HG02943 (cell line): ENCODE results near the gene WRNIP1.
"Not testable (repeated sequence)": the region's sequence is repeated elsewhere in the genome, so short reads cannot be mapped to it uniquely, and the experiment has no call there.

ENCODE experiments used
- ATAC-seq: cut with Tn5 transposase; IDR thresholded peaks from one replicate; pipeline ENCODE4 v1.9.1; 2021; ENCODE audit warnings: mild to moderate bottlenecking, low read depth, moderate library complexity; ENCODE audit not compliant: unreplicated experiment

WRNIP1 gene

GRCh38 chr6:2760882-2761842 is 4.0 kb upstream of the WRNIP1 start:
- no peak for ATAC-seq

GRCh38 chr6:2762868-2763267 is 2.3 kb upstream of the WRNIP1 start:
- ATAC-seq, result not testable (repeated sequence)

GRCh38 chr6:2763345-2763841 is 1.8 kb upstream of the WRNIP1 start:
- no peak for ATAC-seq

- no peak for ATAC-seq
Measured at GRCh38 chr6:2763876-2764540, 1.2 kb upstream of the WRNIP1 start.

- ATAC-seq, result peak; percentile 62
Measured at GRCh38 chr6:2764610-2765165, 505 bp upstream of the WRNIP1 start.

GRCh38 chr6:2765896-2766766 is 938 bp downstream of the WRNIP1 start:
- ATAC-seq, result peak; percentile 1

GRCh38 chr6:2766767-2767656 is 1.8 kb downstream of the WRNIP1 start:
- no peak for ATAC-seq

GRCh38 chr6:2767657-2768524 is 2.7 kb downstream of the WRNIP1 start:
- ATAC-seq, result no peak

GRCh38 chr6:2768696-2769095 is 3.5 kb downstream of the WRNIP1 start:
- ATAC-seq, result no peak

GRCh38 chr6:2770171-2770570 is 5.0 kb downstream of the WRNIP1 start:
- ATAC-seq, result no peak

GRCh38 chr6:2771079-2771478 is 5.9 kb downstream of the WRNIP1 start:
- ATAC-seq, result no peak

- no peak for ATAC-seq
Measured at GRCh38 chr6:2772840-2773239, 7.6 kb downstream of the WRNIP1 start.

- no peak for ATAC-seq
Measured at GRCh38 chr6:2773449-2773848, 8.3 kb downstream of the WRNIP1 start.

- ATAC-seq, result no peak
Measured at GRCh38 chr6:2775003-2775402, 9.8 kb downstream of the WRNIP1 start.

GRCh38 chr6:2777249-2777648 is 12.1 kb downstream of the WRNIP1 start:
- no peak for ATAC-seq

GRCh38 chr6:2780102-2780737 is 15.0 kb downstream of the WRNIP1 start:
- ATAC-seq, result no peak

- ATAC-seq, result no peak
Measured at GRCh38 chr6:2781685-2782355, 16.6 kb downstream of the WRNIP1 start.
